WI38 (cell line): Measurements from ENCODE around the gene KLHDC1.
"Not testable (repeated sequence)": the region's sequence is repeated elsewhere in the genome, so short reads cannot be mapped to it uniquely, and the experiment has no call there.

Experiments
- H3K4me3 ChIP-seq: 2 replicates; pipeline ENCODE4 v1.5.1; 2011; ENCODE audit warnings: low read depth, mild to moderate bottlenecking, control low read depth, low read length
- TF ChIP-seq, protein P1 (sequence below): IDR thresholded peaks from 2 replicates; pipeline ENCODE4 v1.5.1; 2012; ENCODE audit warnings: low read depth, mild to moderate bottlenecking, control low read depth, low read length

The KLHDC1 gene

DNA sequence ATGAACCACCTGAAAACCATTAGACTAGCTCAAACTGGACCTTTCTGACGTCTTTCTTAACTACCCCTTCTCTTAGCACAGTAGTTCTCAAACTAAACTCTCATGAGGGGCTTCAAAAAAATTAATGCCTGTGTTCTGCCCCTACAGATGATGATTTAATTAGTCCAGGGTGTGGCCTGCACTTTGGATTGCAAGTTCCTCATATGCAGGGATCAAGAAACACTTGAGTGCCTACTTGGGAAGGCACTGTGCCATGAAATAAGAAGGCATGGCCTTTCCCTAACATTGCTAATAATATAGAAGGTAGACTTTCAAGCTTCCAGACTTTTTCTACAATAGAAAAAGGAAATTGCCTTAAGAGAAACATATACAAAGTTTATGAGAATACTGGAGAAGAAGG, 52.3 kb downstream of the KLHDC1 start:
- no peak overlapping the region for H3K4me3 ChIP-seq
- TF ChIP-seq, protein P1, sequence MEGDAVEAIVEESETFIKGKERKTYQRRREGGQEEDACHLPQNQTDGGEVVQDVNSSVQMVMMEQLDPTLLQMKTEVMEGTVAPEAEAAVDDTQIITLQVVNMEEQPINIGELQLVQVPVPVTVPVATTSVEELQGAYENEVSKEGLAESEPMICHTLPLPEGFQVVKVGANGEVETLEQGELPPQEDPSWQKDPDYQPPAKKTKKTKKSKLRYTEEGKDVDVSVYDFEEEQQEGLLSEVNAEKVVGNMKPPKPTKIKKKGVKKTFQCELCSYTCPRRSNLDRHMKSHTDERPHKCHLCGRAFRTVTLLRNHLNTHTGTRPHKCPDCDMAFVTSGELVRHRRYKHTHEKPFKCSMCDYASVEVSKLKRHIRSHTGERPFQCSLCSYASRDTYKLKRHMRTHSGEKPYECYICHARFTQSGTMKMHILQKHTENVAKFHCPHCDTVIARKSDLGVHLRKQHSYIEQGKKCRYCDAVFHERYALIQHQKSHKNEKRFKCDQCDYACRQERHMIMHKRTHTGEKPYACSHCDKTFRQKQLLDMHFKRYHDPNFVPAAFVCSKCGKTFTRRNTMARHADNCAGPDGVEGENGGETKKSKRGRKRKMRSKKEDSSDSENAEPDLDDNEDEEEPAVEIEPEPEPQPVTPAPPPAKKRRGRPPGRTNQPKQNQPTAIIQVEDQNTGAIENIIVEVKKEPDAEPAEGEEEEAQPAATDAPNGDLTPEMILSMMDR = no peak

DNA sequence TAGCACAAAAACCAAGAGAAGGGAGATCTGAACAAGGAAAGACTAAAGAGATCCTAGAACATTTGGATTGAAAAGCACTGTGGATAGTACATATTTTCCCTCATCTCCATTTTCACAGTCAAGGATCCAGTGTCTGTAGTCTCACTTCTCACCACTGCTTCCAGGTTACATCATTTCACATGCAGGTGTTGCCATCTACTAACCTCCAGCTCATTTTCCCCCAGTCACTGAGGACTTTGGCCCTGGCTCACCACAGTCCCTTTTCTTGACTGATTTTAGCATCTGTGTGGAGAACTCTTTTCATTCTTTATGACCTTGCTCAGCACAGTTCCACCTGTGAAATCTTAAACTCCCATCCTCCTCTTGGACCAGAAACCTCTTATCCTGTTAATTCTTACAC, 53.6 kb downstream of the KLHDC1 start:
- not testable (repeated sequence) for H3K4me3 ChIP-seq

DNA sequence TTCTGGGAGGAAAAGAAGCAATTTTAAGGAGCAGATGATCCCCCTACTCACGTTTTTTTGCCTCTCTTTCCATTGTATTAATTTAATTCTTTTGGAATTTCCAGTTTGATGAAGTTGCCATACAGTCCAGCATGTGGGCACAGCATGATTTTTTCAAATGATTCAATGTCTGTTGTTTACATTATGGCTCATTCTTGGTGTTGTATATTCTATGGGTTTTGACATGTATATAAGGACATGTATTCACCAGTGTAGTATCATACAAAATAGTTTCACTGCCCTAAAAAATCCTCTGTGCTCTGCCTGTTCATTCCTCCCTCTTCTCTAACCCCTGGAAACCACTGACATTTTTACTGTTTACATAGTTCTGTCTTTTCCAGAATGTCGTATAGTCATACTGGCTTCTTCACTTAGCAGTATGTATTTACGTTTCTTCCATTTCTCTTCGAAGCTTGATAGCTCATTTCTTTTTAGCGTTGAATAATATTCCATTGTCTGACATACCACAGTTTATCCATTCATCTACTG, 61.7 kb downstream of the KLHDC1 start:
- TF ChIP-seq, protein P1 = no peak
- H3K4me3 ChIP-seq = no peak overlapping the region

DNA sequence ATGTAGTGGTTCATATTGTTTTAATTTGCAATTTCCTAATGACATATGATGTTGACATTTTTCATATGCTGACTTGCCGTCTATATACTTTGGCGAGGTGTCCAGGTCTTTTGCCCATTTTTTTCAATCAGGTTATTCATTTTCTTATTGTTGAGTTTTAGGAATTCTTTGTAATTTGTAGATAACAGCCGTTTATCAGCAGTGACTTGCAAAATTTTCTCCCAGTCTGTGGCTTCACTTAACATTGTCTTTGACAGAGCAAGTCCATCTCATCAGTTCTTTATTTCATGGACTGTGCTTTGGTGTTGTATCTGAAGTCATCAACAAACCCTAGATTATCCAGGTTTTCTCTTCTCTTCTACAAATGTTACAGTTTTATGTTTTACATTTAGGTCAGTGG, 62.5 kb downstream of the KLHDC1 start:
- TF ChIP-seq, protein P1 = no peak
- H3K4me3 ChIP-seq = no peak overlapping the region

DNA sequence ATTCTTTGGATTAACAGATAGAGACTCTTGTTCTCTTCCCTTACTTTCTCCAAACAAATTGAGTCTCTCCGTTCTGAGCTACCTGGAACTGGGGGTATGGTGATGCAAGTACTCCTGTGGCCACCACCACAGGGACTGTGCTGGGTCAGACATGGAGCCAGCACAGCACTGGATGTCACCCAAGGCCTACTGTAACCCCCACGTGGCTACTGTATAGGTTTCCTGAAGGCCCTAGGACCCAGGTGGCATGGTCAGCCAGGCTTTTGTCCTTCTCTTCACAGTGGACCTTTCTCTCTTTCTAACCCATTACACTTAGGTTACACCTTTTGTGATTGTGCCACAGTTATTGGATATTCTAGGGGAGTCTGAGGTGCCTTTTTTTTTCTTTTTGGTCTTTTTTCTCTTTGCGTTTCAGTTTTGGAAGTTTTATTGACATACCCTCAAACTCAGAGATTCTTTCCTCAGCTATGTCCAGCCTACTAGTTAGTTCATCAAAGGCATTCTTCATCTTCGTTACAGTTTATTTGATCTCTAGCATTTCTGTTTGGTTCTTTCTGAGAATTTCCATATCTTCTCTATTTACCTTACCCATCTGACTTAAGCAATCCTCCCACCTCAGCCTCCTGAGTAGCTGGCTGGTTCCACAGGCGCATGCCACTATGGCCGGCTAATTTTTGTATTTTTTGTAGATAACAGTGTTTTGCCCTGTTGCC, 69.1 kb downstream of the KLHDC1 start:
- H3K4me3 ChIP-seq = no peak overlapping the region
- TF ChIP-seq, protein P1 = no peak

DNA sequence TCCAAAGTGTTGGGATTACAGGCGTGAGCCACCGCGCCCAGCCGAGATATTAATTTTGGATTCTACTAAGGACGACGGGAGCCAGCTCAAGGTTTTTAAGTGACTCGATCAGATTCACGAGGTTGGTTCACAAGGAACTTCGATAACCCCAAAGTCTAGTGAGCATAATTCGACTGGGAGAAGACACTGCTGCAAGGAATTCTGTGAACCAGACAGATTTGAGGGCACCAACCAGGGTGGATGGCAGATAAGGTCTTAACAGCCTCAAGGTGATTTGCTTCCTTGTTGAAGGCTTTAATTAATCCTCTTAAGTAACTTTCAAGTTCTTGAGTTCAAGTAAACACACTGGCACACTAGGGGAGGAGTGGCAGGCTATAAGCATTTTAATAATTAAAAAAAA, 73.9 kb downstream of the KLHDC1 start:
- TF ChIP-seq, protein P1 = no peak
- H3K4me3 ChIP-seq = peak overlapping the region; percentile 63

DNA sequence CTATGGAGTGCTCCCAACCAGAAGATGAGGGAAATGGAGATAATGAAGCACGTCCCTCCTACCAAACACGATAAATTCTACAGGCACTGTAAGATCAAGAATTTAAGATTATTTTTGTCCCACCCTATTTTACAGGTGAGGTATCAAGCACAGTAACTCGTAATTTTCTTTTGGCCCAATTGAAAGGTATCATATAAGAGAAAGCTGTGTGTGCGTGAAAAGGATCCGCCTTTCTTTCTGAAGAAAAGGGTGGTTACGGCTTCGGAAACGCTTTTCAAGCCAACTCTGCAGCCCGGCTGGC, 74.3 kb downstream of the KLHDC1 start:
- H3K4me3 ChIP-seq = peak overlapping the region; percentile 63
- TF ChIP-seq, protein P1 = no peak
